HepG2 (cell line): ENCODE data around the gene PACS2. TPM values are rescaled to one million over a fixed set of nuclear protein-coding genes. Genes with fewer than 3 reads are reported as not detected.

Source experiments
- ATAC-seq: fragments of 200-7000 bp; cut with Tn5 transposase; 3 replicates; pipeline ENCODE4 v1.9.1; 2020; ENCODE audit warnings: mild to moderate bottlenecking, moderate library complexity
- BruUV-seq: library from RNA; stranded (reverse); fragments of 400-500 nt; replicated peaks from 2 replicates; lab custom pipeline; 2021; lab: Mats Ljungman, UMichigan
- CTCF ChIA-PET: fragments of 300-600 bp; formaldehyde crosslinking; extraction: SDS; loops from one replicate; lab custom pipeline; 2021; ENCODE audit warnings: low total read pairs, inconsistent platforms, low intra/inter-chr PET ratio; lab: Yijun Ruan, JAX
- POLR2A ChIA-PET: fragments of 350-600 bp; sonication (Branson Sonifier 250); formaldehyde crosslinking; loops from one replicate; lab custom pipeline; 2020; ENCODE audit warnings: antibody characterized with exemption, inconsistent platforms; lab: Yijun Ruan, JAX
- DNase-seq: peaks from one replicate; pipeline ENCODE4 v3.0.0-alpha.2; 2015; ENCODE audit warnings: low spot score
- FAIRE-seq: peaks from 3 replicates; lab custom pipeline; 2011; peaks lifted over from hg19 to GRCh38; lab: Jason Lieb, UNC
- H2AFZ ChIP-seq: one replicate; pipeline ENCODE4 v1.6.1; 2011; ENCODE audit warnings: low read length, inconsistent platforms
- H3K27ac ChIP-seq: fragments of 300-600 bp; 3 replicates; pipeline ENCODE4 v1.8.0; 2011; ENCODE audit warnings: mixed run types, mild to moderate bottlenecking, mixed read lengths, low read length, inconsistent platforms; ENCODE audit not compliant: insufficient read depth; ENCODE audit errors: extremely low read length
- H3K27me3 ChIP-seq, 2 experiments: fragments of 200-600 bp in 1 of 2; 2 replicates in 1 of 2; 3 replicates in 1 of 2; pipeline versions ENCODE4 v1.6.0 to v1.8.0; 2011; ENCODE audit warnings: low read length in 2 of 2, mild to moderate bottlenecking in 2 of 2, moderate library complexity in 2 of 2, inconsistent platforms in 1 of 2; ENCODE audit not compliant: insufficient read depth in 2 of 2, control insufficient read depth in 1 of 2
- H3K36me3 ChIP-seq, 2 experiments: fragments of 200-600 bp in 1 of 2; replicated peaks in 1 of 2; 2 replicates in 1 of 2; 3 replicates in 1 of 2; pipeline versions ENCODE4 v1.5.1 to v1.8.0; 2011; ENCODE audit warnings: low read length in 2 of 2, inconsistent platforms in 1 of 2; ENCODE audit not compliant: insufficient read depth in 2 of 2, control insufficient read depth in 1 of 2
- H3K4me1 ChIP-seq: 2 replicates; pipeline ENCODE4 v1.5.1; 2012; ENCODE audit warnings: low read length, inconsistent platforms; ENCODE audit not compliant: insufficient read depth
- H3K4me2 ChIP-seq: 2 replicates; pipeline ENCODE4 v1.6.0; 2011; ENCODE audit warnings: low read depth, low read length, inconsistent platforms
- H3K4me3 ChIP-seq, 3 experiments: fragments of 200-600 bp in 1 of 3; sonication (generic), shearing (Covaris generic) in 1 of 3; replicated peaks in 1 of 3; 2 replicates each; pipeline ENCODE4 v1.5.1; 2011 to 2016; ENCODE audit warnings: low read length in 3 of 3, inconsistent platforms in 2 of 3, low read depth in 2 of 3, mild to moderate bottlenecking in 2 of 3, control low read depth in 1 of 3, mixed read lengths in 1 of 3; ENCODE audit not compliant: insufficient read depth in 1 of 3
- H3K79me2 ChIP-seq: one replicate; pipeline ENCODE4 v1.6.1; 2011; ENCODE audit warnings: low read length, inconsistent platforms; ENCODE audit not compliant: insufficient read depth
- H3K9ac ChIP-seq: 2 replicates; pipeline ENCODE4 v1.6.0; 2011; ENCODE audit warnings: mild to moderate bottlenecking, low read depth, low read length, inconsistent platforms; ENCODE audit not compliant: insufficient read depth
- H3K9me3 ChIP-seq: 2 replicates; pipeline ENCODE4 v1.5.1; 2012; ENCODE audit warnings: mild to moderate bottlenecking, low read length
- H4K20me1 ChIP-seq: 2 replicates; pipeline ENCODE4 v1.6.0; 2011; ENCODE audit warnings: inconsistent platforms, mild to moderate bottlenecking, low read length, moderate library complexity; ENCODE audit not compliant: insufficient read depth
- BCL6 ChIP-seq: IDR thresholded peaks from 2 replicates; pipeline ENCODE4 v1.6.1; 2016; ENCODE audit warnings: missing genetic modification reagents, missing compliant biosample characterization
- ELF3 ChIP-seq: IDR thresholded peaks from 2 replicates; pipeline ENCODE4 v1.6.1; 2016; ENCODE audit warnings: missing genetic modification reagents, missing compliant biosample characterization
- KAT2B ChIP-seq: fragments of 150-350 bp; IDR thresholded peaks from 2 replicates; pipeline ENCODE4 v1.6.1; 2014; ENCODE audit warnings: low read depth, low read length, borderline replicate concordance
- NFIB ChIP-seq: sonication (generic); formaldehyde crosslinking; IDR thresholded peaks from 2 replicates; pipeline ENCODE4 v1.9.0; 2021; ENCODE audit warnings: missing genetic modification reagents, mild to moderate bottlenecking, borderline replicate concordance
- NFKBIZ ChIP-seq: IDR thresholded peaks from 2 replicates; pipeline ENCODE4 v1.6.1; 2018; ENCODE audit warnings: missing genetic modification reagents, missing compliant biosample characterization
- SP4 ChIP-seq: sonication (generic); formaldehyde crosslinking; IDR thresholded peaks from 2 replicates; pipeline ENCODE4 v1.8.1; 2023; ENCODE audit warnings: mild to moderate bottlenecking, missing genetic modification reagents
- WGBS: methylation state at CpG from one replicate; pipeline ENCODE4 v1.1.6; 2017; ENCODE audit warnings: low lambda C conversion rate; 5-methylcytosine and 5-hydroxymethylcytosine counted together
- in situ Hi-C: cut with HindIII; loops from 2 replicates; pipeline ENCODE4 v1.10.0; 2017; ENCODE audit warnings: low pct_unique_long_range_greater_than_20kb; ENCODE audit not compliant: extremely low pct_ligation_motif_present
- intact Hi-C: fragments of 100-400 bp; cut with micrococcal nuclease; formaldehyde crosslinking; loops from one replicate; pipeline ENCODE4 v1.10.0; 2022; ENCODE audit not compliant: unreplicated experiment
- polyA plus RNA-seq, 8 experiments: library from polyadenylated mRNA; depleted of rRNA in 3 of 8; stranded (reverse) in 7 of 8; unstranded in 1 of 8; fragments of >200 nt; fragmentation: Illumina TruSeq in 4 of 8; extraction: Trizol in 4 of 8; gene quantifications; 2 replicates each; pipeline versions ENCODE4 v1.2.1 to v1.2.3, GENCODE V29; 2011 to 2016; ENCODE audit warnings: low read depth in 4 of 8, missing spikeins in 1 of 8, mixed read lengths in 1 of 8; ENCODE audit not compliant: insufficient read depth in 1 of 8
- total RNA-seq, 5 experiments: library from RNA; depleted of rRNA; stranded (reverse); fragments of >200 nt; fragmentation: Illumina TruSeq; extraction: Trizol; gene quantifications; 2 replicates each; pipeline ENCODE4 v1.2.3, GENCODE V29; 2016; ENCODE audit warnings: low read depth in 1 of 5
- TF ChIP-seq, protein P1 (sequence below): sonication (generic); formaldehyde crosslinking; IDR thresholded peaks from 2 replicates; pipeline ENCODE4 v1.8.0; 2022; ENCODE audit warnings: mild to moderate bottlenecking, missing genetic modification reagents, moderate library complexity
- TF ChIP-seq, protein P2 (sequence below): sonication (generic); formaldehyde crosslinking; IDR thresholded peaks from 2 replicates; pipeline ENCODE4 v1.5.0; 2020; ENCODE audit warnings: missing genetic modification reagents
- TF ChIP-seq, protein P3 (sequence below): sonication (generic); formaldehyde crosslinking; IDR thresholded peaks from 2 replicates; pipeline ENCODE4 v1.5.1; 2020; ENCODE audit warnings: missing genetic modification reagents, mild to moderate bottlenecking, borderline replicate concordance

Gene PACS2
- total and polyA plus RNA-seq, 2 of the 13 experiments (the other 11 are each of a cell fraction or from before 2014, with no cell fraction given), result 23.6 to 27.6 TPM

- in situ Hi-C loops, result no loop called here
These were observed 40.0 kb downstream of the PACS2 start for GRCh38 chr14:105354541-105354940.

GRCh38 chr14:105355049-105355575, 40.6 kb downstream of the PACS2 start:
- Histone ChIP-seq H3K79me2 (no peaks in the 10 kb centered on the region), H4K20me1 (no peaks in the 10 kb centered on the region), H3K36me3 (no peaks in the 10 kb centered on the region; a peak in 1 of 5 replicates), H3K4me3 (no peak overlapping the region), H3K9ac (no peak overlapping the region), H3K27ac (no peak overlapping the region), H3K4me1 (peaks cover 5% of the 10 kb centered on the region), H3K9me3 (no peaks in the 10 kb centered on the region), H3K27me3 (no peaks in the 10 kb centered on the region), H2AFZ (no peak overlapping the region), H3K4me2 (no peak overlapping the region)
- ChIA-PET POLR2A (no interaction called here), CTCF (no interaction called here)
- FAIRE-seq (no peak), DNase-seq (no peak), ATAC-seq (no peak)
- intact Hi-C loops, result no loop called here
- in situ Hi-C loops, result no loop called here
- BruUV-seq, result no TSS peak
- 90% methylated on average over 7 of the region's 27 CpGs for WGBS
- TF ChIP-seq, protein P1, sequence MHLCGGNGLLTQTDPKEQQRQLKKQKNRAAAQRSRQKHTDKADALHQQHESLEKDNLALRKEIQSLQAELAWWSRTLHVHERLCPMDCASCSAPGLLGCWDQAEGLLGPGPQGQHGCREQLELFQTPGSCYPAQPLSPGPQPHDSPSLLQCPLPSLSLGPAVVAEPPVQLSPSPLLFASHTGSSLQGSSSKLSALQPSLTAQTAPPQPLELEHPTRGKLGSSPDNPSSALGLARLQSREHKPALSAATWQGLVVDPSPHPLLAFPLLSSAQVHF (CRISPR knock-in tag), result no peak
- no peak for TF ChIP-seq NFIB (CRISPR knock-in tag)
- TF ChIP-seq SP4 (CRISPR knock-in tag), result no peak
- TF ChIP-seq, protein P2, sequence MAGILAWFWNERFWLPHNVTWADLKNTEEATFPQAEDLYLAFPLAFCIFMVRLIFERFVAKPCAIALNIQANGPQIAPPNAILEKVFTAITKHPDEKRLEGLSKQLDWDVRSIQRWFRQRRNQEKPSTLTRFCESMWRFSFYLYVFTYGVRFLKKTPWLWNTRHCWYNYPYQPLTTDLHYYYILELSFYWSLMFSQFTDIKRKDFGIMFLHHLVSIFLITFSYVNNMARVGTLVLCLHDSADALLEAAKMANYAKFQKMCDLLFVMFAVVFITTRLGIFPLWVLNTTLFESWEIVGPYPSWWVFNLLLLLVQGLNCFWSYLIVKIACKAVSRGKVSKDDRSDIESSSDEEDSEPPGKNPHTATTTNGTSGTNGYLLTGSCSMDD (CRISPR knock-in tag), result no peak

More at GRCh38 chr14:105354541-105354940, 40.0 kb downstream of the PACS2 start:
- Histone ChIP-seq H2AFZ (no peak overlapping the region), H3K27ac (no peak overlapping the region), H3K4me3 (no peak overlapping the region), H3K9me3 (no peaks in the 10 kb centered on the region), H4K20me1 (no peaks in the 10 kb centered on the region), H3K4me1 (peaks cover 5% of the 10 kb centered on the region), H3K36me3 (no peaks in the 10 kb centered on the region; a peak in 1 of 5 replicates), H3K4me2 (no peak overlapping the region), H3K27me3 (no peaks in the 10 kb centered on the region), H3K9ac (no peak overlapping the region), H3K79me2 (no peaks in the 10 kb centered on the region)
- ChIA-PET CTCF (no interaction called here), POLR2A (no interaction called here)
- no peak for FAIRE-seq
- no peak for DNase-seq
- intact Hi-C loops, result no loop called here
- no peak for ATAC-seq
- 99% methylated on average over 12 of the region's 20 CpGs for WGBS
- TF ChIP-seq NFKBIZ (CRISPR knock-in tag) (no peak), ELF3 (no peak), KAT2B (no peak), BCL6 (CRISPR knock-in tag) (no peak)
- TF ChIP-seq, protein P3, sequence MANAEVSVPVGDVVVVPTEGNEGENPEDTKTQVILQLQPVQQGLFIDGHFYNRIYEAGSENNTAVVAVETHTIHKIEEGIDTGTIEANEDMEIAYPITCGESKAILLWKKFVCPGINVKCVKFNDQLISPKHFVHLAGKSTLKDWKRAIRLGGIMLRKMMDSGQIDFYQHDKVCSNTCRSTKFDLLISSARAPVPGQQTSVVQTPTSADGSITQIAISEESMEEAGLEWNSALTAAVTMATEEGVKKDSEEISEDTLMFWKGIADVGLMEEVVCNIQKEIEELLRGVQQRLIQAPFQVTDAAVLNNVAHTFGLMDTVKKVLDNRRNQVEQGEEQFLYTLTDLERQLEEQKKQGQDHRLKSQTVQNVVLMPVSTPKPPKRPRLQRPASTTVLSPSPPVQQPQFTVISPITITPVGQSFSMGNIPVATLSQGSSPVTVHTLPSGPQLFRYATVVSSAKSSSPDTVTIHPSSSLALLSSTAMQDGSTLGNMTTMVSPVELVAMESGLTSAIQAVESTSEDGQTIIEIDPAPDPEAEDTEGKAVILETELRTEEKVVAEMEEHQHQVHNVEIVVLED, result no peak
- BruUV-seq, result no TSS peak
